K562 (cell line): Measurements from ENCODE around the gene CEACAM8. TPM values are rescaled to one million over a fixed set of nuclear protein-coding genes. Genes with fewer than 3 reads are reported as not detected.

Experiments
- CHAMP1 ChIP-seq: fragments of 450-650 bp; IDR thresholded peaks from 2 replicates; pipeline ENCODE4 v1.6.1; 2016; ENCODE audit warnings: mild to moderate bottlenecking
- CREB1 ChIP-seq, 2 experiments: sonication (generic) in 1 of 2; formaldehyde crosslinking in 1 of 2; IDR thresholded peaks; 2 replicates each; pipeline versions ENCODE4 v1.6.1 to v1.8.0; 2012 to 2022; ENCODE audit warnings: inconsistent platforms in 1 of 2, mild to moderate bottlenecking in 1 of 2, missing genetic modification reagents in 1 of 2, moderate library complexity in 1 of 2
- EHMT2 ChIP-seq: fragments of 450-650 bp; IDR thresholded peaks from 2 replicates; pipeline ENCODE4 v1.6.1; 2018; ENCODE audit warnings: antibody characterized with exemption
- EP300 ChIP-seq: IDR thresholded peaks from 2 replicates; pipeline ENCODE4 v1.6.1; 2012; ENCODE audit warnings: low read length, improper control_type of control experiment
- MTA3 ChIP-seq: fragments of 450-650 bp; formaldehyde crosslinking; IDR thresholded peaks from 2 replicates; pipeline ENCODE4 v1.6.1; 2017; ENCODE audit warnings: mild to moderate bottlenecking, borderline replicate concordance
- MXD1 ChIP-seq: fragments of 250-450 bp; sonication (Bioruptor Pico); IDR thresholded peaks from 2 replicates; pipeline ENCODE4 v1.8.0; 2021; ENCODE audit warnings: borderline replicate concordance, mild to moderate bottlenecking, moderate library complexity; ENCODE audit not compliant: poor library complexity, severe bottlenecking
- XRCC4 ChIP-seq: IDR thresholded peaks from one replicate; pipeline ENCODE4 v1.6.1; 2011; ENCODE audit not compliant: insufficient read depth, insufficient read length; ENCODE audit errors: extremely low read depth
- ZFP91 ChIP-seq: sonication (generic); formaldehyde crosslinking; IDR thresholded peaks from 2 replicates; pipeline ENCODE4 v1.8.0; 2022; ENCODE audit warnings: mild to moderate bottlenecking, missing genetic modification reagents
- ZNF253 ChIP-seq: fragments of 250-450 bp; sonication (Bioruptor Pico); conservative IDR thresholded peaks from 2 replicates; pipeline ENCODE4 v1.6.1; 2021; ENCODE audit warnings: mild to moderate bottlenecking
- ZNF280B ChIP-seq: fragments of 250-450 bp; sonication (Bioruptor Pico); IDR thresholded peaks from 2 replicates; pipeline ENCODE4 v1.5.1; 2021; ENCODE audit warnings: mild to moderate bottlenecking
- ZNF311 ChIP-seq: fragments of 250-450 bp; sonication (Bioruptor Pico); IDR thresholded peaks from 2 replicates; pipeline ENCODE4 v1.4.0; 2020; ENCODE audit warnings: mild to moderate bottlenecking, moderate library complexity
- ZNF431 ChIP-seq: sonication (generic); formaldehyde crosslinking; IDR thresholded peaks from 2 replicates; pipeline ENCODE4 v1.8.0; 2022; ENCODE audit warnings: mild to moderate bottlenecking, missing genetic modification reagents
- ZNF592 ChIP-seq: fragments of 450-650 bp; IDR thresholded peaks from 2 replicates; pipeline ENCODE4 v1.6.1; 2017; ENCODE audit warnings: antibody characterized with exemption, mild to moderate bottlenecking
- ZNF696 ChIP-seq: fragments of 250-450 bp; sonication (Bioruptor Pico); conservative IDR thresholded peaks from 2 replicates; pipeline ENCODE4 v1.4.0; 2020; ENCODE audit warnings: mild to moderate bottlenecking, moderate library complexity
- polyA plus RNA-seq, 8 experiments: library from polyadenylated mRNA; depleted of rRNA in 4 of 8; stranded (reverse) in 5 of 8; unstranded in 3 of 8; fragments of >200 nt; fragmentation: Nextera tagmentation in 2 of 8; fragmentation: Illumina TruSeq in 1 of 8; extraction: Ambion mirVana in 2 of 8; extraction: Trizol in 1 of 8; gene quantifications; 2 replicates each; pipeline versions ENCODE4 v1.2.1 to v1.2.3, GENCODE V29; 2011 to 2014; ENCODE audit warnings: inconsistent platforms in 1 of 8, missing spikeins in 1 of 8
- total RNA-seq, 7 experiments: library from RNA; depleted of rRNA in 6 of 7; stranded (reverse); fragments of >200 nt in 6 of 7; fragmentation: Illumina TruSeq in 2 of 7; extraction: Trizol in 2 of 7; gene quantifications; 2 replicates each; pipeline versions ENCODE4 v1.2.1 to v1.2.3, GENCODE V29; 2011 to 2021; ENCODE audit warnings: low replicate concordance in 1 of 7

CEACAM8 gene
- total and polyA plus RNA-seq, 9 of the 15 experiments (the other 6 are each of a cell fraction or from before 2014, with no cell fraction given): not detected

- TF ChIP-seq ZNF592: no peak
- TF ChIP-seq ZNF431 (CRISPR knock-in tag): no peak
- TF ChIP-seq ZFP91 (CRISPR knock-in tag): no peak
- peak; percentile 64 for TF ChIP-seq EHMT2
- no peak for TF ChIP-seq MXD1 (CRISPR knock-in tag)
- TF ChIP-seq ZNF280B: no peak
- TF ChIP-seq ZNF311: no peak
- no peak for TF ChIP-seq ZNF696 (CRISPR knock-in tag)
- TF ChIP-seq XRCC4: no peak
- TF ChIP-seq MTA3: no peak
- no peak for TF ChIP-seq CREB1 (IDR thresholded peaks at IDR 0.05)
- no peak for TF ChIP-seq CREB1 (CRISPR knock-in tag; IDR thresholded peaks at IDR 0.05)
- TF ChIP-seq CHAMP1: no peak
- TF ChIP-seq EP300: no peak
- no peak for TF ChIP-seq ZNF253 (CRISPR knock-in tag)
These were observed 46.2 kb downstream of the CEACAM8 start (continued) for GRCh38 chr19:42548552-42548951.
